Thoracic aorta endothelial cell (primary cell): ENCODE results near the gene RPL37. TPM values are rescaled to one million over a fixed set of nuclear protein-coding genes. Genes with fewer than 3 reads are reported as not detected.

Experiments used
- small RNA-seq: library from RNA; depleted of rRNA; stranded (forward); fragments of <200 nt; gene quantifications from one replicate; pipeline ENCODE3, GENCODE V24; 2012
- total RNA-seq: library from RNA; depleted of rRNA; stranded (reverse); fragments of >200 nt; gene quantifications from 2 replicates; pipeline ENCODE4 v1.2.3, GENCODE V29; 2012

RPL37 gene
- total RNA-seq, result 172 and 319 TPM in 2 replicates

GRCh38 chr5:40834849-40835787, at the start of gene RPL37:
Gene RPL37, minus strand, starts transcription at chr5:40835222. Its CDS starts 37 bp downstream, at chr5:40835185.

GRCh38 chr5:40841068-40841805, 6.2 kb upstream of the RPL37 start, which contains the start of gene CARD6:
Gene CARD6, plus strand, starts transcription at chr5:40841367. Its CDS starts 16 bp downstream, at chr5:40841383.

GRCh38 chr5:40798012-40798800, 36.8 kb downstream of the RPL37 start, which contains the start of gene PRKAA1:
Gene PRKAA1, minus strand, starts transcription at chr5:40798374. Its CDS starts 185 bp downstream, at chr5:40798189.

Small RNA genes within 50 kb of the gene (small RNA-seq; reads per million reads assigned to genes)
- not detected for gene RF00191
- 12.1 reads per million, percentile 93 among the genes with 10 or more reads in this experiment for gene SNORD72

Other genes with a start within 250 kb of the RPL37 start
- gene PTGER4, start 155.3 kb downstream of the RPL37 start, total RNA-seq, result 94.7 and 114 TPM in 2 replicates
- 18.6 and 23.9 TPM in 2 replicates for gene TTC33, start 79.3 kb downstream of the RPL37 start, total RNA-seq
- 168 and 170 TPM in 2 replicates for gene PRKAA1, start 36.8 kb downstream of the RPL37 start, total RNA-seq
- 44.7 and 45.9 TPM in 2 replicates for gene CARD6, start 6.1 kb upstream of the RPL37 start, total RNA-seq
- 1.7 TPM in 1 of 2 replicates, not detected in the other for gene C7, start 74.3 kb upstream of the RPL37 start, total RNA-seq
- gene MROH2B, start 236.1 kb upstream of the RPL37 start, total RNA-seq, result not detected in 2 replicates